G401 (cell line): ENCODE results near the gene ARL5C. TPM values are rescaled to one million over a fixed set of nuclear protein-coding genes. Genes with fewer than 3 reads are reported as not detected.
"Not testable (repeated sequence)": the region's sequence is repeated elsewhere in the genome, so short reads cannot be mapped to it uniquely, and the experiment has no call there.

ENCODE experiments used
- DNase-seq: peaks from one replicate; pipeline ENCODE4 v3.0.0-alpha.2; 2015; ENCODE audit warnings: low spot score
- in situ Hi-C: cut with HindIII; loops from 2 replicates; pipeline ENCODE4 v1.10.0; 2016; ENCODE audit warnings: low sequenced_read_pairs, mixed read lengths
- total RNA-seq: library from RNA; depleted of rRNA; stranded (reverse); fragments of >200 nt; shearing (Covaris generic); gene quantifications from 2 replicates; pipeline ENCODE4 v1.2.3, GENCODE V29; 2014; rRNA removed

The ARL5C gene
- total RNA-seq, 1 experiment from 2014 or later, result not detected

DNA sequence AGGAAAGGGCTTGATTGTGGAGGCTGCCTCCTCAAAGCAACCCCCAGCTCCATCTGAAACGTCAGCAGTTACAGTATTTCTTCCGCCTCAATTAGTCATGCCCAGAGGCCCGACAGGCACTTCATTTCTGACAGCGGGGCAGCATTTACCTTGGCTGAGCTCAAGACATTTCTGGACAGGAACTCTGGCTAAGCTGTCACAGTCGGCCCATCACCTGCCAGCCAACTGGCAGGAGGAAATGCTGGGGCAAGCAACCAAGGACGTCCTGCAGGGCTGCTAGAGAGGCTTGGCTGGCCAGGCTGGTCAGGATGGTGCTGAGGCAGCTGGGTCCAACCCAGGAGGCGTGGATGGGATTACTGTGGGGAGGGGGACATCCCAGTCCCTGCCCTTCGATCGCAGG is 42.3 kb downstream of the ARL5C start:
- peak; percentile 98 for DNase-seq
- in situ Hi-C loops, result no loop called here

DNA sequence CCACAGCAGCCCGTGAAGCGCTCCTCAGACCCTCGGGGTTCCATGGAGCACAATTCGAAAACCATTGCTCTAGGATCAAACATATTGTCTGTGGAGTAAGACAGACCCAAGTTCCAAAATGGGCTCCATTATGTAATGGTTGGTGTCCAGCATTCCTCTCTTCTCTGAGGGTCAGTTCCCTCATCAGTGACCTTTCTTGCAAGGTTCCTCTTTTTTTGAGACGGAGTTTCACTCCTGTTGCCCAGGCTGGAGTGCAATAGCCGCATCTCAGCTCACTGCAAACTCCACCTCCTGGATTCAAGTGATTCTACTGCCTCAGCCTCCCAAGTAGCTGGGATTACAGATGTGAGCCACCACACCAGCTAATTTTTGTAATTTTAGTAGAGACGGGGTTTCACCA is 43.0 kb downstream of the ARL5C start:
- in situ Hi-C loops, result no loop called here
- DNase-seq, result no peak

DNA sequence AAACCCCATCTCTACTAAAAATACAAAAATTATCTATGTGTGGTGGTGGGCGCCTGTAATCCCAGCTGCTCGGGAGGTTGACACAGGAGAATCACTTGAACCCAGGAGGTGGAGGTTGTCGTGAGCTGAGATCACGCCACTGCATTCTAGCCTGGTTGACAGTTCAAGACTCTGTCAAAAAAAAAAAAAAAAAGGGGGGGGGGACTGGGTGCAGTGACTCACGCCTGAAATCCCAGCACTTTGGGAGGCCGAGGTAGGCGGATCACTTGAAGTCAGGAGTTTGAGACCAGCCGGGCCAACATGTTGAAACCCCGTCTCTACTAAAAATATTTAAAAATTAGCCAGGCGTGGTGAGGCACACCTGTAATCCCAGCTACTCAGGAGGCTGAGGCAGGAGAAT is 44.0 kb downstream of the ARL5C start:
- in situ Hi-C loops, result not testable (repeated sequence)

DNA sequence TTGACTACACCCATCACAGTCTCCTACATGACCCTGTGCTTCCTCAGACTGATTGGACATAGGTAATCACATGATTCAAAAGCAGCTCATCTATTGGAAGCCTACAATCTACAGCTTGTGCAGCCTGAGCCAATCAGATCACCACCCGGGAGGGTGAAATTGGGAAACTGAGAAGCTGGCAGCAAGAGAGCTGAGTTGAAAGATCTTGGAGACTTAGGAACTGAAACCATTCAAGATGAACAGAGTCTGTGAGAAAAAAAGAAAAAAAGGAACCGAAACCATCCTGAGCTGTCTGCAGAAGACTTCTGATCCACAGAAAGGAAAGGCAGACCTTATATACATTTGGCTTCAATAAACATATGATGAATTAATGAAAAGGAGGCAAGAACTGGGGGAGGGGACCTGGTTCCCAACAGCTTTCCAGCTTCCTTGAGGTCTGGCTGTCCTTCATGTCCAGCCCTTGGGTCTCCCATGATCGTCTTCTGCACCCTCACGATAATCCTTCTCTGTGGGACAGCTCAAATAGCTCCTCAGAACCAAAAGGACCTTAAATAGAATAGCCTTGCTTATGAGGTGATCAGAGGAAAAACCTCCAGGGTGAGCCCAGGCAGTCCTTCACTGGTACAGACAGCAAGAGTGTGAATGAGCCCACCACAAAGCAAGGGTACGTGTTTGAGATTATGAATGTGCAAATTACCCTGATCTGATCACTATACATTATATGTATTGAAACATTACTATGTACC is 47.1 kb downstream of the ARL5C start:
- peak; percentile 5 for DNase-seq
- in situ Hi-C loops, result no loop called here

More for the DNA sequence above, 44.0 kb downstream of the ARL5C start:
- DNase-seq, result not testable (repeated sequence)

DNA sequence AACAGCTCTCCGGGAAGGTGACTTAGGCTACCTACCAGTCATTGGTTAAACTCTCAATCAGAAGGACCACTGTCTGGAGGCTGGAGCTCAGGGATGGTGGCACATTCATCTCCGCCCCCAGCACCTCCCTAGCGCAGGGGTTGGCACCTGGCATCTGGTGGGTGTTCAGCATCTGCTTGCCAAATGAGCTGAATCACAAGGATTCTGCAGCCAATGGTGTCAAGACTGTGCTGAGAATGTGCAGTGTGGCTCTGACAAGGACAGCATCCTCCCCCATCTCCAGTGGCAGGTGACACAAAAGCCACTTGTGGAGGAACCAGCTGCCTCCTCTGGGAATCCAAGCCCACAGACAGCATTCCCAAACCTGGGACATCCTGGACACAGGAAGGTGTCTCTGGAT is 49.7 kb downstream of the ARL5C start:
- no peak for DNase-seq
- in situ Hi-C loops, result no loop called here

DNA sequence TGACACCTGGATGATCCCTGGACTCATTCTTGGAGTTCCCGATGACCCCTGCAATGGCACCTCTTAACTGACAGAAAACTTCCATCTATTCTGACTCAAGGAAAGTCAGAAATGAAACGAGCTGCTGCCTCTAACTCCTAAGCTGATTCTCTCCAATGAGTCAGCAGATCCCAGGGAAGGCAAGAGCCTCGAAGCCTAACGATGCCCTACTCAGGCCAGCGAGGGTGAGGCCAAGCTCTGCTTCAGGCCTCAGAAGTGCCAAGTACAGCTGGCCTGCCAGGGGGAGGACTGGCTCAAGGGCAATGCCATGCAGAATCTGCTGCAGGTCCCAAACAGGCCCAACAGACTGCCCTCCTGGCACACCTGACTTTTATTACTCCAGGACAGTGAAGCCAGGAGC is 50.8 kb downstream of the ARL5C start:
- in situ Hi-C loops, result no loop called here
- no peak for DNase-seq

DNA sequence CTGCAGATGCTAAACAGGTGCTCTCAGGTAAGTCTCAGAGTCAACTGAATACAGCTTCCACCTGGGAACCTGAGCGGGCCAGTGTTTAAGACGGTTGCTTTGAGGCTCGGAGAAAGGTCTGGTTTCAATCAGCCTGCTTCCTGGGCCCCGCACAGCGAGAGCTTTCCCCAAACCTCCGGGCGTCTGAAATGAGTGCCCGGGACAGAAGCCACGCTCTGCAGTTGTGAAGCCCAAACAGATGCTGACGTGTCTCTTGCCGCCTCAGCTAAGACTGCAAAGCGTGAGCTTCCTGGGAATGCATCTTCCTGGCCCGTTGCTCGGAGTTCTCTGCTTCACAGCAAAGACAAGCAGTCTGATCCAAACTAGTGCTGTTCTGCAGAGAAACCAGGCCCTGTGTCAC is 51.2 kb downstream of the ARL5C start:
- in situ Hi-C loops, result no loop called here
- no peak for DNase-seq

DNA sequence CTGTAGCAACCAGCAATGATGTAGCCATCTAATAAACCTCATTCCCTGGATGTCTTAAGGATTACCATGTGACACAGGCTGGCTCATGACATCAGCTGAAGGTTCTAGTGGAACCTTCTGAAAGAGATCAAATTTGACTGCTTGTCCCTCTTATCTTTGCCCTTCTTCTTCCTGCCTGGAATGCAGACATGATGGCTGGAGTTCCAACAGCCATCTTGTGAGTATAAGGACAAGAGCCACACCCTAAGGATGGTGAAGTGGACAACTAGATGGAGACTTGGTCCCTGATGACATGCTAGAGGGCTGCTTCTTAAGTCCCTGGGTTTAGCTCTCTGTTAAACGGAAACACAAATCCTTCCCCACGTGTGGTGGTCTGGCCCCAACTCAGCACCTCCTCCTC is 52.1 kb downstream of the ARL5C start:
- DNase-seq, result no peak

DNA sequence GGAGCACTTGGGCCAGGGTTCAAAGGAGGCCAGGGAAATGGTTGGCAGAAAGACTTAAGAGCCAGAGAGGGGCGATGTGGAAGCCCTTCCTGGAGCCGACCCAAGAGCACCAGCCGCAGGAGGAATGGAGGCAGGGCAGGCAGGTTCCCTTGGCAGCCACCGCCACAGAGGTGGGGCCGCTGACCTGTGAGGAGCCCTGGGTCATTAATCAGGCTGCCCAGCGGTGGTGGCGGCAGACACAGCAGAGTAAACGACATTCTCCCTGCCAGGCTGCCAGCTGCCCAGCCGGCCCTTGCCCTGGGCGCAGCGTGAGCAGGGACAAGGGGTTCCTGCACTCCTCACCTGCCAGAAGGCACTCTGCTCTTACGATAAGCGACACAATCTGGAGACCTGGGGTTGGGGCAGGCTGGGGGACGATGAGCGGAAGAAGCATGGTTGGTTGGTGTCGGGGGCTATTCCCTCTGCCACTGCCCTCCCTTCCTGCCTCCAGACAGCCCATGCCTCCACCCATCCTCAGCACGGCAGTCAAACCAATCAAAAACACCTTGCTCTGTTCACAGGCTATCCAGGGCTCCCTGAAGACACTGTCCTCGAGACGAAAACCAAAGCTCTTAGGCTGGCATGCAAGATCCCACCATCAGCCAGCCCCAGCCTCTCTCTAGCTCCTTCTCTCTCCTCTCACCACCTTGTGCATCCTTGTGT is 55.4 kb downstream of the ARL5C start:
- no peak for DNase-seq
- in situ Hi-C loops, result no loop called here

More for the DNA sequence above, 52.1 kb downstream of the ARL5C start:
- in situ Hi-C loops, result no loop called here

DNA sequence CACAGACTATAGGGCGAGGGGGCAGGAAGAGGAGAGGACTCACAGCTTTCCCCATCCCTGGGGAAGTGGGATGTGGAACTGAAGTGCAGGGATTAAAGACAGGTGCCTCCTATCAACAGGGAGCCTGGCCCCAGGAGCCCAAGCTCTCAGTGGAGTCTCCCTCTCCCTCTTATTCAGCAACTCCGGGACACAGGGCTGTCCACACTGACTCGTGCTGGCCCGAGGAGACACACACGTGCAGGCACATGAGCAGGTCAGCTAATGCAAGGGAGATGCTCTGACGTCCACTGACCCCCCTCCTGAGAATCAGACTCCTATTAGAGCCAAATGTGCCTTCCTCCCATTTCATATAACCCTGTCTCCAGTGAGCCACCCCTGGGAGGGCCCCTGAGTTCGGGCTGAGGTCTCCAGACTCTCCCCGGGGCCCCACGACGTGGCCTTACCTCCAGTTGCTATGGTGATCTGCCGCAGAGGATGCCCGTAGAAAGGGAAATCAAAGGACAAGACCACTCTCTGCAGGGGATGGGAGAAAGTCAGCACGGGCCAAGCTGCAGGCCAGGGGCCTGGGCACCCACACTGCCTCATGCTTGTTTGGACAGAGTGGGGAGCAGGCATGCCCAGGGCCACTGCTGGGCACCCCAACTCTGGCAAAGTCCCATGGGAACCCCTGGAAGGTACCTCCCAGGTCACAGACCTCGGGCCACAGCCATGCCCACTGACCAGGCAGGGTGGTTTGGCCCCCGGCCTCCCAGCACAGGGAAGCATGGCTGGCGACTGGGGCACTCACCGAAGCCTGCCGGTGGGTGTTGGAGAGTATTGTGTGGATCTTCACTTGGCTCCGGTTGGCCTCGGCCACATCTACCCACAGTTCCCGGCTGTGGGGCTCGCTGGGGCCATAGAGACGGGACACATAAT is 57.2 kb downstream of the ARL5C start:
- no peak for DNase-seq
- in situ Hi-C loops, result no loop called here

DNA sequence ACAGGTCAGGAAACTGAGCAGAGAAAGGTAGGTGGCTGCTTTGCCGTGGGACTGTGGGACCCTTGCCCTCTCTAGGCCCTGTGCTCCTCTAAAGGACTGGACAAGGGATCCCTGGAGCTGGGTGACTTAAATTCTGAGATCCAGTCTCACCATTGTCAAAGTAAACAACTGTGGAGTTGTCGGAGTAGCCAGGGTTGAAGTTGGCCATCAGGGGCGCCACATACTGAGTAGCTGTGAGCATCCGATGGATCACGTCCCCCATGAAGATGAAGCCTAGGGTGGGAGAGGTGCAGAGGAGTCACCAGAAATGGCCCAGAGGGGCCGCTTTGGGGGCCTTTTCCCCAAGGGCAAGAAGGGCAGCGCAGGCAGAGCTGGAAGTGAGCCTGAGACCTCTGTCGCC is 58.0 kb downstream of the ARL5C start:
- DNase-seq, result no peak

DNA sequence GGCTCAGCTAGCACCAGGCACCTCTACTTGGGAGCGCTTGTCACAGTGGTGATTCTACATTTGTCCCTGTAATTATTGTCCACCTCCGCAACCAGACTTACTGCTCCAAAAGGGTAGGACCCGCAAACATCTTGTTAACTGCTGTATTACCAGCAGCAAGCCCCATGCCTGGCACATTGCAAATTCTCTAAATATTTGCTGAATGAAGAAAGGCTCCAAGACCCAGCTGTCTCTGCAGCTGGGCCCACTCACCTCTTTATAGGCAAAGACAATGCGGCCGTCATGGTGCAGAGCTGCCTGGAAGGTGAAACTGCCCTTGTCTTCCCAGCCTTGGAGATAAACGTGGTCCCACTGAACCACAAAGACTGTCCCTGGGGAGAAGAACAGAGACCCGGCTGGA is 58.8 kb downstream of the ARL5C start:
- in situ Hi-C loops, result no loop called here
- no peak for DNase-seq

More for the DNA sequence above, 58.0 kb downstream of the ARL5C start:
- in situ Hi-C loops, result no loop called here

Other genes with a start within 250 kb of the ARL5C start
- gene FBXO47, start 198.8 kb downstream of the ARL5C start, total RNA-seq, result not detected in 2 replicates
- 1.5 and 4.7 TPM in 2 replicates for gene PLXDC1, start 14.5 kb downstream of the ARL5C start, total RNA-seq
- 6.4 and 7.6 TPM in 2 replicates for gene CACNB1, start 31.5 kb upstream of the ARL5C start, total RNA-seq
- 3,500 and 4,218 TPM in 2 replicates for gene RPL19, start 34.1 kb upstream of the ARL5C start, total RNA-seq
- 0.03 TPM in 1 of 2 replicates, not detected in the other for gene STAC2, start 59.8 kb upstream of the ARL5C start, total RNA-seq
- 4.3 and 11.0 TPM in 2 replicates for gene FBXL20, start 235.5 kb upstream of the ARL5C start, total RNA-seq